ENCODE results near the gene CCDC122.

The CCDC122 gene

DNA sequence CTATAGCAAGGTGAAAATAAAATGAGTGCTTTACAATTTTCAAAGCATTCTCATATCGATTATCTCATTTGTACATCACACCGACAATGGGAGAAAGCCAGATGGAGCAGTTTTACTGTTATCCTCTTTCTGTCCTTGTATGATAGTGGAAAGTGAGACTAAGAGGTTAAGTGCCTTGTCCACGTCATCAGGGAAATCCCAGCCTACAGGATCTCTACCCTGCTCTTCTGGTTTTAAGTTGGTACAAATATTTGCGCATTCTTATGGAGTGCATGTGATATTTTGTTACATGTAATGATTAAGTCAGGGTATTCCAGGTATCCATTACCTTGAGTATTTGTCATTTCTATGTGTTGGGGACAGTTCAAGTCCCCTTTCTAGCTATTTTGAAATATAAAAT, 80.3 kb downstream of the CCDC122 start:
- no peak for DNase-seq

DNA sequence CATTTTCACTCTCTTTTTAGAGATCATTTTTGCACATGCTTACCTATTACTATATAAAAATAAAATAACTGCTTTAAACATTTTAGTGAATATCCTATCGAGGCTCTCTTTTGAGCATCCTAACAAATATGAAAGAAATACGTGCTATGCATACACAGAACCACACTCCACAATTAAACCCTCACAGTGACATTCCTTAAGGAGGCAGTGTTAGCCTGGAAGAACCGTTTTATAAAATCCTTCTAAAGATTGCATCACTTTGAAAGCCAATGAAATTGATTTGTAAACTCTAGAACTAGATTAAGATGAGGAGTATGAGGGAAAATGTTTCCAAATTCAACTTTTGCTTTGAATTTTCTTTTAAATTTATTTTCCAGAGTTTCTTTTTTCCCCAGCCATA, 81.7 kb downstream of the CCDC122 start:
- no peak for DNase-seq

DNA sequence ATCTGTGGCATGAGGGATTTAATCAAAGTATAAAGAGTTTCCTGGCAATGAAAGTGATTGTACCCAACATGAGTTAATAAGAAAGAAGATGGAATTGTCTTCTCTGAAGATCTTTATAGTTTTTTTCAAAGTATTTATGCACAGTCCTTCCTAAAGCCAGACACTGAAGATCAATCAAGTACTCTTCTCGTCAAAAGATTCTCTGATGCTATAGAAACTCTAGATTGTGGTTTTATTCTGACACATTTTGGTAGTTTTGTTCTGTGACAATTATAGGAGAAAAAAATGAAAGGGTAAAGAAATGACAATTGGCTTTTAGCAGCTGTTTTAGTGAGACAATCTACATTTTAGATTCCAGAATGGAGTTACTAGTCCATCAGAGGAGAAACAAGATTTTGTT, 82.4 kb downstream of the CCDC122 start:
- DNase-seq, result no peak

DNA sequence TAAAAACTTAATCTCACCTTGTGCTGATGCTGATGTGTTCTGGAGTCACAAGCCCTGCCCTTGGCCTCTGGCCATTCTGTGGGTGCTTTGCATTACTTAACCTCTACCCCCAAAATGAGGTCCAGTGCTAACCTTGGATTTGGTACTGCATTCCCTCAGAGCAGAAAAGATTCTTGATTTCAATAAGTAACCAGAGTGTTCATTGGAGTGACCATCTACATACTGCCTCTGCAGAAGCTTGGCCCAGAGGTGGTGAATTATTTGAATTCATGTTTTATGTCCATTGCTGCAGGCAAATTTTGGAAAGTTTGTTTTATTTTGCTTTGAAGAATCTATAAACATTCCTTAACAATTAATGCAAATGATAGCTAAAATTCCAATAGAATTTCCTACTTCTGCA, 85.1 kb downstream of the CCDC122 start:
- DNase-seq, result no peak

DNA sequence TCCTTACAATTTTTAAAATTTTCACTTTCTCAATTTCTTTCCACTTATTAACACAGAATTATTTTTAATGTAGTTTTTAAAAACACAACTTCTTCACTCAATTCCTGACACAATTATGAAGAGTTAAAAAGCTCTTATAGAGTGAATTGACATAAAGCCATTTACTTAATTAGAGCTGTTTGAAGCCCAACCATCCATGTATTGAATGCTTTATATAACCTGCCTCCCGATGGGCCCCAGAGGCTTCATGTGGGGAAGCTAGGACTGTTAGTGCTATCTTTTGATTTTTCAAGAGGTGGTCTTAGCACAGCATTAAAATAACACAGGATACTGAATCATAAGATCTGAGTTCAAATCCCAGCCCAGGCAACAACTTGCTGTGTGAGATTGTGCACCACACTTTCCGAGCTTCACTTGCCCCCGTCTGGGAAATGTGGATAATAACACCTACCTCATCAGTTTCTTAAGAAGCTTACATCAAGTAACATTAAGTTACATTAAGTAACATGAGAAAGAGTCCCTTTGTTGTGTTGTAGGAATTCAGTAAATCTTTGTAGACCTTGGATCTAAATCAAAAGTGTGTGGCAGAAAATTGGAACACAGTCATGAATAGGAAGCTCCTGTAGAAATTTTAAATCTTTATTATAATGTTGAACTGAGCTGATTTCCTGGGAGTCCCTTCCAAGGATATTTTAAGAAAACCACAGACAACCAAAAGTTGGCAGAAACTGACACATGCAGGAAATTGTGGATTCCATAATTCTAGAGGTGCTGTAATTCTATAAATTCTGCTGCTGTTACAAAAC, 87.3 kb downstream of the CCDC122 start:
- DNase-seq, result no peak

DNA sequence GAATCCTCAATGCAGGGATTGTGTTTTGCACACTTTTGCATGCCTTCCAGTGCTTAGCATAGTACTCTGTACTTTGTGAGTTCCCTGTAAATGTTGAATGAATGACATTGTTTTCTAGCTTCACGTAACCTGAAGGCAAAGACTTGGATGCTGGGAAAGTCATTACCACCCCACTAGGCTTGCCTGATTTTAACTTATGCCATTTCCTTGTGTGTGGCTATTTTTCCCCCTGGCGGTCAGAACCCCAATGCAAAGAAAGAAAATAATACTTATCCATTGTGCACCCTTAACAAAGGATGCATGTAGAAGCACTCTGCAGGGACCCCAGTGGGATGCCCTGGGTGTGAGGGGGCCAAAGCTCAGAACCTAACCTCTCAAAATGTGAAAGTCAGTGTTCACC, 91.5 kb downstream of the CCDC122 start:
- no peak for DNase-seq

DNA sequence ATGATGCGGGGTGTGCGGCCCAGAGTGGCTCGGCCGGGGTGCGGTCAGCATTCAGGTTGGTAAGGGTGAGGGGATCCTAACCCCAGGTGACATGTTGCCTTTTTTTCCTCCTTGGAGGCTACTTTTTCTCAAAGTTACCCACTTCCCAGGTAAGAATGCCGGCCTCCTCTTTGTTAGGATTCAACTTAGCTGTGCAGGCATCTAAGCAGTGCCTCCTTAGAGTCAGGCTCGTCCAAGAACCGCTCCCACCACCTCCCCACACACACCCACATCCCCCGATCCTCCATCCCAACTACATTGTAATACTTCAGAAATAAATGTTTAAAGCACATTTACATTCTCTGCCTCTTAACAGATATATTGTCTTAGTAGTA, 92.0 kb downstream of the CCDC122 start:
- DNase-seq, result no peak

DNA sequence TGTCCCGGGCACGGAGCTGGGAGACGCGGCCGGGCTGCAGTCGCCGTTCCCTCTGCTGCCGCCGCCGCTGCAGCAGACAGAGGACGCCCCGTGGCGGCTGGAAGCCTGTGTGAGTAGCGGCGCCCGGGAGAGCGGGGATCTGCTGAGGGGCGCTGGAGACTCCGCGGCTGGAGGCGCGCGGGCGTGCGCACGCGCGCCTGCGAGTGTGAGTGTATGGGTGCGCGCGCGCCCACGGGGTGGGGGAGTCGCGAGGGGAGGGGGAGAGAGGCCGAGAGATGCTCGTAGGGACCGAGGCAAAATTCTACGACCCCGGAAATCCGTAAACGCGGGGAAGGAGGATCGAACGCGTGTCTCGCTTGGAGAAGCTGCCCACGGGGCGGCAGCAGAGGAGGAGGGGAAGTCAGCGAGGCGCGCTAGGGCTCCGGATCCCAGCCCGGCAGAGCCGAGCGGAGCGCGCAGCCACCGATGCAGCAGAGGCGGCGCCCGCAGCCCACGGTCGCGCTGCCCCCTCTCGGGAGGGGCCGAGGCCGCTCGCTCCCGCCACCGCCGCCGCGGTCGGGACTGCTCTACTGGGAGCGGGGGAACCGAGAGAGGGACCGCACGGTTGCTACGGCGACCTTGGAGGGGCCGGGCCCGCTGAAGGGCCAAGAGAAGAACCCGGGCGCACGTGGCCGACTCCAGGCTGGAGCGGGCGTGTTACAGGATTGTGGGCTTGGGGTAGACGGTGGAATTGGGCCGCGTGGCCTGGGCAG, 92.6 kb downstream of the CCDC122 start, which contains the start of gene ENOX1:
TSS of gene ENOX1 (minus strand) at position 207 of the 752 bp plus-strand sequence.
- peak; percentile 3 for DNase-seq

DNA sequence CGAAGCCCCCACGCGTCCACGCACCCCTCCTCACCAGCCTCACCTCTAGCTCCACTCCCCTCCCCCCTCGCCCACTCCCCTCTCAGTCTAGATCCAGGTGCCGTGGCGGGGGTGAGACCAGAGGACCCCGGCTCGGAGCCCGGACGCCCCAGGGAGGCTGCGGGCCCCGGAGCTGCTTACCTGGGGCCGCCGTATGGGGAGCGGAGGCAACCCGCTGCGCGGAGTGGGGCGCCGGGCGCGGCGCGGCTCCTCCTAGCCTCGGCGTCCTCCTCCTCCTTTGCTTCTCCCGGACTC, 93.1 kb downstream of the CCDC122 start:
- no peak for DNase-seq
